AG08396 (cell line): Measurements from ENCODE around the gene ADAMTS2.

Experiments used
- DNase-seq: peaks from one replicate; pipeline ENCODE4 v3.0.0; 2012; ENCODE audit warnings: low spot score, mixed read lengths

The ADAMTS2 gene

DNA sequence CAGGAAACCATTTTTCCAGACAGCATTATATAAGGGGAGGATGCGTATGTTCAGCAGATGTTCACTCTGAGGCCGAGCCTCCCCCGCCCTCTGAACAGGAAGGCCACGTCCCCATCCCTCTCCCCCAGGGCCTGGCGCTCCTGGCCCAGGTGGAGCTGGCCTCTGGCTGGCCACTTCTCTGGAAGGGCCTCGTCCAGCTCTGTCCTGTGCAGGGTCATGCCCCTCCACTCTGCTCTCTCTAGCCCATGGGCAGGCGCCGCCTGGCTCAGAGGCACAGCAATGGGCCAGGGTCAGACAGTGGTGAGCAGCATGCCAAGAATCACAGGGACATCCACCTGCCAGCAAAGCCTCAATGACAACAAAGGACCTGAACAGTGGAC lies 34.2 kb downstream of the ADAMTS2 start:
- no peak for DNase-seq

DNA sequence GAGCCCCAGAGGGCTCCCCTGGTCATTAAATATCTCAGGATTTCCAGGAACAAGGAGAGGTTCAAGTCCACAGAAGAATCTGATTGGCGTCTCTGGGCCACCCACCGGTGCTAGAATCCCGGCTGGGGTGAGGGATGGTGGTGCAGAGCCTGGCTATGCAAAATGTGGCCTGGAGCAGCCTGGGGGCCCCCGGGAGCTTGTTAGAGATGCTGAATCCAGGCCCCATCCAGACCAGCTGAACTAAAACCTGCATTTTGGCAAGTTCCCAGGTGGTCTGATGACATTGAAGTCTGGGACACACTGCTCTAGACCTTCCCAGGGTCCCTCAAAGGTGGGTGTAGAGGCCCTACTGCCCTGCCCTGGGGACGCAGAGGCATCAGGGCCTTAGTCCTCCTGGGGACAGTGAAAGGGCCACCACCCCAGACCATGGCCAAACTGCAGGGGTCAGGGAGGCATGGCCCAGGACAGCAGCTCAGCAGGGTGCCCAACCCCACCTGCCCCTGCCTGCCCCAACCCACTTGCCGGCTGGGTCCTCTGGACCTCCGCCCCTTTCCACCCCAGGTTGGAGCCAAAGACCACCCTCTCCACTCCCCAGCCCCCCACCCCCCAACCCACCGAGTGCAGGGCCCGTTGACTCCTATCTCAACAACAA lies 34.7 kb downstream of the ADAMTS2 start:
- no peak for DNase-seq

DNA sequence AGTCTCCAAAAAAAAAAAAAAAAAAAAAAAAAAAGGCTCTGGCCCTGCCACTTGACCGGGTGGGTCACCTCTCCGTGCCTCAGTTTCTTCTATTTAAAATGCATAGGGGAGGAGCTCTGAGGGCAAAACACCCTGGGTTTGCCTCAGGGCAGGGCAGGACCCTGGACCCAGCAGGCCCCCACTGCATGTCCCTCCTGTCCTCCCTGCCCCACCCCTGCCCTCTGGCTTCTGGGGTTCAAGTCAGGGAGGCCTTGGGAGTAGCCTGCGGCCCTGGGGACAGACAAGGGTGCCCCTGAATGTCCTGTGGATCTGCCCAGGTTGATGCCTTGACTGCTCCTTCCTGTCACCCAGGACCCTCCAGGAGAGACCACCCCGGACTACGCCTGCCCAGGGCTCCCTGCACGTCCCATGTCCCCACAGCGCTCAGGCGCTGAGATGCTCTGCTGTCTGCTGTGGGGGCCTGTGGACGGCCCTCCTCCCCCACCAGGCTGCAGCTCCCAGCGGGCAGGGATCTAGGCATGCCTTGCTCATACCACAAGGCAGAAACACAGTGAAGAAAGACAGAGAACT lies 35.4 kb downstream of the ADAMTS2 start:
- no peak for DNase-seq

DNA sequence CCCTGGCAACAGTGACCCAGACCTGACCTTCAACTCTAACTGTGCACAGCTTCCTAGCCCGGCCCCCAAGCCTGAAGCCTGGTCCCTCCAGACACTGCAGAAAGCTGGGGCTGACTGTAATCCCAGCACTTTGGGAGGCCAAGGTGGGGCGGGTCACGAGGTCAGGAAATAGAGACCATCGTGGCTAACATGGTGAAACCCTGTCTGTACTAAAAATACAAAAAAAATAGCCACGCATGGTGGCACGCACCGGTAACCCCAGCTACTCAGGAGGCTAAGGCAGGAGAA lies 35.9 kb downstream of the ADAMTS2 start:
- DNase-seq = no peak

DNA sequence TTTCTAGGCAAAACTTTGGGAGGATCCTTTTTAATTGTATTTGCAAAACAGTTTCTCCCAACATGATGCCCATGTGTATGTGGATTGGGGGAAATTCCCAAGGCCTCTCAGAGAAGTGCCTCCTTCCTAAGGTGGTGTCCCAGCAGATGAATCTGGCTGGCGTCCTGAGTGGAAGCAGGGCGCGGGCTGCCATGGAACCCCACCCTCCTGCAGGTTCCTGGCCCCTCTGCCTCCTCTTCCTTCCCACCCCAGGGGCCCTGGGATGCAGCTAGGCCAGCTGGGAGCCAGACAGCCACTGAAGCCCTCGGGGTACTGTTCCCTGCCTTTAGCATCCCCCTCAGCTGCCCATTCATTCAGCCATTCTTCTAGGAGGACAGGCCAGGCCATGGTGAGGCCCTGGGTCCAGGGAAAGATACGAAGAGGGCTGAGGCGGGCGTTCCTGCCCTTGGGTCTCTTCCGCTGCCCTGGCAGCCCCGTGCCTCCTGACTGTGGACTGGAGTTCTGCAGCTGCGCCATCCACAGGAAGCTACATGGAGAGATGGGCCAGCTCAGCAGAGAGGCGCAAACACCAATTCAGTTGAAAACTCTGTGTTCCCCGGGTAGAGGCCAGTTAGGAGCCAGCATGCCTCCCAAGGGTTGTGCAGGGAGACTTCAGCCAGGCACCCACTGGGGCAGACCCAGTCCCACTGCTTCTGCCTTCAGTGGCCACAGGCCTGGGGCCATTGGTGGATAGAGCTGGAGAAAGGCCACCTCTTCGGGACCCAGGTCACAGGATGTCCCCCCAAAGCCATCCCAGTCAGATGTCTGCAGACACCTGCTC lies 36.5 kb downstream of the ADAMTS2 start:
- DNase-seq = no peak

DNA sequence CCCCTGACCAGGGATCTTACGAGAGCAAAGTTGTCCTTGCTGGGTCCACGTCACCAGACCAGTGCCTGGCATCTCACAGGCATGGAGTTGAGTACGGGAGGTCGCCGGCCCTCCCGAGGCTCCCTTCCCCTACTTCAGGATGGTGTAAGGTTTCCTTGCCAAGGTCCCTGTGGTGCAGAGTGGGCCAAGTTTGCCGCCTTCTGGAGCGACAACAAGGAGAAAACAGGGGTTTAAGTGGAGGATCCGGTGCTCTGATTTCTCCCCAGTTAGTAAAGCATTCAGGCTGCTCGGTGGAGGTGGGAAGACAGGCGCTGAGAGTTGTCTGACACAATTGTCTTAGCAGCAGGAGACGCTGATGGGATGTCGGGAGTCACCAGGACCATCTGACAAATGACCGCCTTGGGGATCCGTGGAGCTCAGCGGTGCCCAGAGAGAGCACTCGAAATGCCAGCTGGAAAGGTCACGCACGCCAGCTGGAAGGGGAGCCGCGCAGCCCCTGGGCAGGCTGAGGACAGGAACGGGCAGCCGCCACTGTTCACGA lies 37.3 kb downstream of the ADAMTS2 start:
- DNase-seq = no peak

DNA sequence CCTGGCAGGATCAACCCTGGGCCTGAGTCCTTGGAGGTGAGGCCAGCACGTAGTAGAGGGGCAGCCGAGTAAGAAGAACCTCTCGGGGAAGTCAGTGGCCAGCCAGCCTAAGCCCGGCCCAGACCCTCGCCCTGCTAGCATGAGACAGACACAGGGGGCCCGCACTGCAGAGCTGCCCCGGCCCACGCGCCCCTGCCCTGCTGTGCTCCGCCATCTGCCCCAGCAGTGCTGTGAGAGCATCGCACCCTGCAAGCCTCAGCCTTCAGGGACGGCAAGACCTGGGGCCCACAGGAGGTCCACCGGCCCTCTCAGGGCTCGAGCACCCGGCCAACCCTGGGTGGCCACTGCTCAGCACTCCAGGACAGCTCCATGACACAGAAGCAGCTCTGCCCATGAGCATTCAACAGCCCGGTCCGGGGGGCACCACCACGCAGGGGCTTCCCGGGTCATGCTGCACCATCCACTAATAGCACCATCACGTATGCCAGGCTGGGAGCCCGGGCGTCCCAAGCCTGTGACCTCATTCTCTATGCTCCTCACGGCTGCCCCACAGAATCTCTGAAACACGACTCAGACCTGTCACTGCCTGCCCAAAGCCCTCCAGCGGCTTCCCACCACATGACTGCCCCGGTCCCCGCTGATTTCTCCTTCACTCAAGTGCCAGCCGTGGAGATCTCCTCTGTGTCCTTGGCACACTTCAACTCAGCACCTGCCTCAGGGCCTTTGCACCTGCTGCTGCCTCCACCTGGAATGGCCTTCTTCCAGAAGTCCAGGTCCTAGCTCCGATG lies 38.1 kb downstream of the ADAMTS2 start:
- DNase-seq = no peak

DNA sequence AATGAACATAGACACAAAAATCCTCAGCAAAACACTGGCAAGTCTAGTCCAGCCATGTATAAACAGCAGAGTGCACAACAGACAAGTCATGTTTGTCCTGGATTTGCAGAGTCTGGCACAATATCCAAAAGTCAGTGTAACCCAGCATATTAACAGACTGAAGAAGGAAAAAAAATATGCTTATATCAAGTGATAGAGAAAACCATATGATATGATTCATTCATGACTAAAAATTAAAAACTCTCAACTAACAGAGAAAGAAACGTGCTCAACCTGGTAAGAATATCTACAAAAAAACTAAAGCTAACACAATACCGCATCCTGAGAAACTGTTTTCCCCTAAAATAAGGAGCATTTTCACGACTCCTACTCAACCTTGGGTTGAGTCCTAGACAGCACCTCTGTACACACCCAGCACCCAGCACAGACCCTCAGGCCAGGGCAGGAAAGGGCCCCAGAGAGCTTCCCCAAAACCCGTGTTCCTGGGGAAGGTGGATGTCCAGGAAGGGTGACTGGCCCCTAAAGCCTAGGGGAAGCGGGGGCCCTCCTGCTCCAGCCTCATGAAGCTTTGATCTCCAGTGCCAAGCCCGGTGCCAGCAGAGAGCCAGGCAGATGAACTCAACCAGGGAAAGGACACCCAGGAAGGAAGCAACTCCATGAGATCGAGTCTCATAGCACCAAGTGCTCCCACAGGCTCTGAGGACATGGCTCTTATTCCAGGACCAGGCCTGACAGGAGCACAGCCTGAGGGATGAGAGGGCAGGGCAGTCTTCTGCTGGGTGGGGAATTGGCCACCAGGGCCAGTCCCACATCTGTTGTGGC lies 38.9 kb downstream of the ADAMTS2 start:
- peak; percentile 41 for DNase-seq

DNA sequence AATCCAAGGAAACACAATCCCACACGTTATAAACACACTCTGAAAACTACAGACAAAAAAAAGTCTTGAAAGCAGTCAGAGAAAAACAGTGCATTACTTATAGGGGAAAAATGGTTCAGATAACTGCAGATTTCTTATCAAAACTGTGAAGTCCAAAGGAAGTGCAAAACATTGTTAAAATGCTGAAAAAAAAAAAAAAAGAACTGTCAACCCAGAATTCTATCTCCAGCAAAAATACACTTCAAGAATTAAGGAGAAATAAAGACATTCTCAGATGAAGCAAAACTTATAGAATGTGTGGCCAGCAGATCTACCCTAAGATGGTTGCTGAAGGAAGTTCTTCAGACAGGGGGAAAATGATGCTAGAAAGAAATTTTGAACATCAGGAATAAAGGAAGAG lies 40.4 kb downstream of the ADAMTS2 start:
- DNase-seq = no peak

DNA sequence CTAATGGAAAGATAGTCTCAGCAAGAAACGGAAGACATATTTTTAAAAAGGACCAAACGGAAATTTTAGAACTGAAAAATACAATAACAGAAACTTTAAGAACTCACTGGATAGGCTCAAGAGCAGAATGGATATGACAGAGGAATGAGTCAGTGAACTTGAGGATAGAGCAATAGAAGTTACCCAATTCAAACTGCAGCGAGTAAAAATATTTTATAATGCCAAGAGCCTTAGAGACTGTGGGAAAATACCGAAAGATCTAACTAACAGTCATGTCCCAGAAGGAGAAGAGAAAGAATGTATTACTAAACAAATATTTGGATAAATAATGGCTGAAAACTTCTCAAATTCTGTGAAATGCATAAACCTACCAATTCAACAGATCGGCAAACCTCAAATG lies 40.8 kb downstream of the ADAMTS2 start:
- DNase-seq = peak; percentile 86

DNA sequence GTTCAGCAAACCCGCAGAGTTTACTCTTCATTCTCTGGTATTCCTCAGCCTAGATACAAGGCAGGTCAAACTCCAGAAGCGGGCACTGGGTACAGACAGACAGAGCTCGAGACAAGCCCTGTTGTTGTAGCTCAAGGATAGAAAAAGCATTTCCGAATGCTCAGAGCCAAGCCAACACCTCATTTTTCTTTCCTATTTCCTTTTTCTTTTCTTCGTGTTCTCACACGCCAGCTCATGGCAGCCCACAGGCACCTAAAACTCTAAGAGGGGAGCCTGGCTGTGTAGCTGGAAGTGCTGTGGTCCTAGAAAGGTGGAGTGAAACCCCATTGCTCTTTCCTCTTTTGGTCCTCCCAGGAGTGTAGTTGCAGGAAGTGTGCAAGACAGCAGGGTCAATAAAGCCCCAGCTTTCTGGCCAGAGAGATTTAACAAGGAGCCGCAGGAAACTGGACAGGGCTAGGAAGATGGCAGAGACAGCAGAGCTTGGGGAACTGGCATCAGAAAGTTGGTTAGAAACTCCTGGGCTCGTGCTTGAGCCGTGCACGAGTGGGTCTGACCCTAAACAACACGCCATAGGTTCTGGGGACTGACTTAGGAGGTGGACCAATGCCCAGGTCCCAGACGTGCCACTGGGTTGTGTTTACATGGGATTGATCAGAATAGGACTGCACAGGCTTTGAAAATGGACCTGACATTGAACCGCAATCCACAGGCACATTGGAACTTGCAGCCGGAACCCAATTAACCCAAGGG lies 41.6 kb downstream of the ADAMTS2 start:
- no peak for DNase-seq

DNA sequence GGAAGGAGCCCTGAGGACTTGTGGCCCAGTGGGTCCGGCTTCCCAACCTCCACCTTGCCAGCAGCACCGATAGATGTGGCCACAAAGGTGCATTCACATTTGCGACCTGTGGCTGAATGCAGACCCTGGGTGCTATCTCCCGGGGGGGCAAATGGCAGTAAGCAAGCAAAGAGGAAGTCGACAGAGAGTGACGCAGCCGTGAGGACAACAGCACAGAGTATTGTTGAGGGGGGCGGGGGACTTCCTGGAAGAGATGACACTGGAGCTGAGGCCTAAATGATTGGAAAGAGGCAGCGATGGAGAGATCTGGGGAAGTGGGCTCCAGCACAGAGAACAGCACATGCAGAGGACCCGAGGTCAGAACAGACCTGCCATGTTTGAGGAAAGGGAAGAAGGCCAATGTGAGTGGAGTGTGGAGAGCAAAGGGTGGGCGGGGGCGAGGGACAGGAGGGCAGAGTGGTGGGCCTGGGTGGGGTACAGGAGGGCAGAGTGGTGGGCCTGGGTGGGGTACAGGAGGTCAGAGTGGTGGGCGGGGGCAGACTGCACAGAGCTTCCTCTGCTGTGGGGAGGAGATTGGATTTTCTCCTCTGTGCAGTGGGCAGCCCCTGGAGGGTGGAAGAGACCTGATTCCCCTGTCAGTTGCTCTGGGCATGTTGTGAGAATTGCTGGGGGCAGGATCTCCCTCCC lies 42.6 kb downstream of the ADAMTS2 start:
- DNase-seq = no peak

DNA sequence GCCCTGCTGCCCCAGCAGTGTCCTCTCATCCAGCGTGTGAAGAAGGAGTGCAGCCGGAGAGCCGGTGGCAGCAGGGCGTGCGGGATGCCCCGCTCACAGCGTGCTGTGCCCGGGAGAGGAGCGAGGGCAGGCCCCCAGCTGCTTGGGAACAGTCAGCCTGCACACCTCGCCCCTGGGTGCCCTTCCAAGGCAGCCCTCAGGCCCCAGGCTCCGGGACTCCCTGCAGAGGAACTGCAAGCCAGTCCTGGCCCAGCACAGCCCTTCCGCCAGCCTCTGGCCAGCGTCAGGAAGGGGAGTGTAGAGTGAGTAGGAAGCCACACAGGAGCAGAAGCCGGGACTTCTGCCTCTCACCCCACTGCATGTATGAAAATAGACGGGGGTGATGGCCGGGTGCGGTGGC lies 43.5 kb downstream of the ADAMTS2 start:
- no peak for DNase-seq

DNA sequence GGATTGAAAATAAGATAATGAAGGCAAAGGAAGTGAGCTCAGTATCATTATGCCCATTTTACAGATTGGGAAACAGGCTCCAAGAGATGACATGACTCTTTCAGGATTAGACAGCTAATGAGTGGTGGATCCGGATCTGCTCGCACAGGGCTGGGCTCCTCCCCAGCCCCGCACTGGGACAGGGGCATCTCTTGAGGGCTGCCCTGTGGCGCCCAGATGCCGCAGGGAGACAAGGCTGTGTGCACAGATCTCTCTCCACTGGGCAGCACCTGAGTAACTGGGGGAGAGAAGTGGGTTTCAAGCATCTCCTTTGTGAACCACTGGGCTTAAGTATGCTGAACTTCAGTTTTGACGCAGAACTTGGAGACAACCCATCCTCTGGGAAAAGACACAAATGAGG lies 43.9 kb downstream of the ADAMTS2 start:
- no peak for DNase-seq

DNA sequence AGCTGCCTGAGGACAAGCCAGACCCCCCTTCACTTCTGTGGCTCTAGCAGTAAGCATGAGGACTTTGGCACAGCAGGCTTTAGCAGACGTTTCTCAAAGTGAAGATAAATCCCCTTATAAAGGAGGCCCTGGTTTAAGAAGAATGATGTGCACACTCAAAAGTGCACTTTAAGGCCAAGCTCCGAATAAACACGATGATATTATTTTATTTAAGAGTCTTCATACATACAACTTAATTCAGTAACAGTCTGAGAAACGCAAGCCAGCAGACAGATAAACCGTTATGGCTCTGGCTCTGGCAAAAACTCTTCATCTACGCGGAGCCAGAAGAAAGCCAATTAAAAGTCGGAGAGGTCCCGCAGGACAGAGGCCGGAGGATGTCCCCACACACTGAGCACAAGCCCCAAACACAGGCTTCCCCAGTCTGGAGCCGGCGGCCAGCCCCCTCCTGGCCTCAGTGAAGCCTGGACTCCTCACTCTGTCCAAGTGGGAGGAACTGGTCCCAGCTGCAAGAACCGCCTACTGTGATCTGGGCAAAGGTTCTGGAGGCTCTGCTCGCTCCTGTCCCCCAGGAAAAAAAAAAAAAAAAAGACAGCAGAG lies 44.6 kb downstream of the ADAMTS2 start:
- no peak for DNase-seq

DNA sequence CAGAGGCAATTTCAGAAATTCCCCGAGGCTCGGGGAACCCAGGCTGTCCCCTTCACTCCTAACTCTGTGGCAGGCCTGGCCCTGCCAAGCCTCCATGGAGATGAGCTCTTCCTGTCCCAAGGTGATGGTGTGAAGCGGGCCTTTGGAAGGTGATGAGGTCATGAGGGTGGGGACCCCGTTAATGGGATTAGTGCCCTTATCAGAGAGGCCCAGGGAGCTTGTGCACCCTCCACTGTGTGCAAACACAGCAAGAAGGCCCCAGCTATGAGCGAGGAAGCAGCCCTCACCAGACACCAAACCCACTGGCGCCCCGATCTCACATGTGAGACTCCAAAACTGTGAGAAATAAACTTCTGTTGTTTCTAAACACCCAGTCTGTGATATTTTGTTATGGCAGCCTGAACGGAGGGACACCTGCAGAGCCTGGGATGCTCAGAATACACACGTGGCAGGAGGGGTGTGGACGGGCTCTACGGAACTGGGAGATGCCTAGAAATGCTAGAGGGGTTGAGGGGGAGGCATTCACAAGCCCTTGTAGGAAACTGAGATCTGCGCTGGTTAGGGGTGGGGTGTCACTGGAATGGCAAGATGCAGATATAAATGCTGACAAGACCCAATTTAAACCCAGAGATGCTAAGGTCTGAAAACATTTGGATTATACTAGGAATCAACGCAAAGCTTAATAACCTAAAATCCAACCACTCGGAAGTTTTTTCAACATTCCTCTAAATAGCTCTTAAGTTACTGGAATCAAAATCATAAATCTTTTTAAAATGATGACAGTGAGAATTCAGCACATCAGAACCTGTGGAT lies 46.9 kb downstream of the ADAMTS2 start:
- no peak for DNase-seq

DNA sequence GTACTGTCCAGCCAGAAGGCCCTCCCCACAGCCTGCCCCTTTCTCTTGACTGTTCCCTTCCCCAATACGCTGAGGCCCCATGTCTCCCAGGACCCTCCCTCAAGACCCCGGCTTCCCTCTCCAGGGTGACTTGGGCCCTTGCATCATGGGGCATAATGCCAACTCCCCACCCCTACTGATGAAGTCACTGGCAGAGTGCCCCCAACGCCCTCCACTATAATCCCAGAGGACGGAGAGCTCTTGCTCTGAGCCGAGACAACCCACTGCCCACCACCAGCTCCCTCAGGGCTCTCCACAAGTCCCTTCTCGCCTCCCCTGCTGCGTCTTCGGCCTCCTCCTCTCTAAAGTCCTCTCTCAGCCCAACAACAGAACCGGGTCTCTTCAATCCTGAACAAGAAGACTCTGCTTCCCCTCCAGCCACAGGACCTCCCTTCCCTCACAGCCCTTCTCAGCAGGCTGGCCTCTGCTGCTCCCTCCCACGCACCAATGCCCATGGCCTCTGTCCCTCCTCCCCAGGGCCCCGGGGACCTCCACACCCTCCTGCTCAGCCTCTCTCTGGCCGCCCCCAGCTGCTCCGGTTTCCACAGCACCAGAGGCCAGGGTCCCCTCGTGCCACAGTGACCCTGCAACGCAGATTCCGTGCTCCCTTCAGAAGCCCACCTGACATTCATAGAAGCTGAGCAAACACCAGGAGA lies 47.6 kb downstream of the ADAMTS2 start:
- no peak for DNase-seq

DNA sequence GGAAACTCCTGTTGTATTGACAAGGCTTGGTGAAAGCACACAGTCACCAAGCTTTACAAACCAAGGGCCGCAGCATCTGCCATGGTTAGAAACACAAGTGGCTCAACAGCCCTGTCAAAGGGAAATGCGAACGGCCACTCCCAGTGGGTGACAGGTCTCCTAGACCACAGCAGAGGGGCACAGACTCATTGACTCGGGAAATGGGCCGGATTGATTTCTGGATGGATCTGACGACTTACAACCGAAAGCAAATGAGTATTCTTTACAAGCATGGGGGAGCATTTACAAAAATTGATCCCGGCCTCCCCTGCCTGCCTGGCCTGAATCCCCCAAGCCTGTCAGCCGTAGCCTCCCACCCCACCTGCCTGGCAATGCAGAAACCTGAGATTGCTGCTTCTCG lies 48.2 kb downstream of the ADAMTS2 start:
- DNase-seq = no peak
